HL-60 (cell line): ENCODE data around the gene LRRC37A3.
A peak's percentile ranks its signal among the peaks of the same experiment; 100 is the strongest.
"Not testable (repeated sequence)": the region's sequence is repeated elsewhere in the genome, so short reads cannot be mapped to it uniquely, and the experiment has no call there.

Experiments
- DNase-seq, 2 experiments: peaks; one replicate each; pipeline ENCODE4 v3.0.0-alpha.2; 2010 to 2020; ENCODE audit warnings: low read depth in 1 of 2, low spot score in 1 of 2
- H3K27ac ChIP-seq: fragments of 250-450 bp; sonication (Bioruptor Pico); replicated peaks from 2 replicates; pipeline ENCODE4 v1.5.1; 2020; ENCODE audit warnings: mild to moderate bottlenecking, moderate library complexity
- H3K27me3 ChIP-seq: fragments of 250-450 bp; sonication (Bioruptor Pico); 2 replicates; pipeline ENCODE4 v1.5.1; 2021; ENCODE audit warnings: mild to moderate bottlenecking, moderate library complexity; ENCODE audit not compliant: insufficient read depth, poor library complexity, severe bottlenecking
- H3K4me3 ChIP-seq: replicated peaks from 2 replicates; pipeline ENCODE4 v1.5.1; 2011; ENCODE audit warnings: mild to moderate bottlenecking, control low read depth, low read length; ENCODE audit not compliant: insufficient read depth
- GABPA ChIP-seq: IDR thresholded peaks from 2 replicates; pipeline ENCODE4 v1.6.1; 2012; ENCODE audit warnings: low read depth
- POLR2AphosphoS5 ChIP-seq: IDR thresholded peaks from 2 replicates; pipeline ENCODE4 v1.6.1; 2012; ENCODE audit warnings: low read depth
- SPI1 ChIP-seq: IDR thresholded peaks from 2 replicates; pipeline ENCODE4 v1.6.1; 2012; ENCODE audit warnings: low read depth, mild to moderate bottlenecking, borderline replicate concordance
- TF ChIP-seq, protein P1 (sequence below): IDR thresholded peaks from 2 replicates; pipeline ENCODE4 v1.6.1; 2012; ENCODE audit warnings: low read depth; ENCODE audit not compliant: insufficient replicate concordance
- TF ChIP-seq, protein P2 (sequence below): IDR thresholded peaks from one replicate; pipeline ENCODE4 v1.5.1; 2011; ENCODE audit warnings: low read length, control low read depth, inconsistent platforms; ENCODE audit not compliant: insufficient read depth

The LRRC37A3 gene

DNA sequence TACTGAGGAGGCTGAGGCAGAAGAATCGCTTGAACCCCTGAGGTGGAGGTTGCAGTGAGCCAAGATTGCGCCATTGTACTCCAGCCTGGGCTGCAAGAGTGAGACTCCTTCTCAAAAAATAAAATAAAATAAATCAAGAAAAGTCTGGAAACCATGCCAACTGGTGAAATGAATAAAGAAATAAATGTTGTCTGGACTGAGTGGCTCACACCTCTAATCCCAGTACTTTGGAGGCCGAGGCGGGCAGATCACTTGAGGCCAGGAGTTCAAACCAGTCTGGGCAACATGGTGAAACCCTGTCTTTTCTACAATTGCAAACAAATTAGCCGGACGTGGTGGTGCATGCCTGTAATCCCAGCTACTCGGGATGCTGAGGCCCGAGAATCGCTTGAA is 744 bp upstream of the LRRC37A3 start:
- peak overlapping the region; percentile 49 for H3K4me3 ChIP-seq
- no peaks in the 10 kb centered on the region for H3K27me3 ChIP-seq
- H3K27ac ChIP-seq: peak overlapping the region; percentile 91
- TF ChIP-seq, protein P1, sequence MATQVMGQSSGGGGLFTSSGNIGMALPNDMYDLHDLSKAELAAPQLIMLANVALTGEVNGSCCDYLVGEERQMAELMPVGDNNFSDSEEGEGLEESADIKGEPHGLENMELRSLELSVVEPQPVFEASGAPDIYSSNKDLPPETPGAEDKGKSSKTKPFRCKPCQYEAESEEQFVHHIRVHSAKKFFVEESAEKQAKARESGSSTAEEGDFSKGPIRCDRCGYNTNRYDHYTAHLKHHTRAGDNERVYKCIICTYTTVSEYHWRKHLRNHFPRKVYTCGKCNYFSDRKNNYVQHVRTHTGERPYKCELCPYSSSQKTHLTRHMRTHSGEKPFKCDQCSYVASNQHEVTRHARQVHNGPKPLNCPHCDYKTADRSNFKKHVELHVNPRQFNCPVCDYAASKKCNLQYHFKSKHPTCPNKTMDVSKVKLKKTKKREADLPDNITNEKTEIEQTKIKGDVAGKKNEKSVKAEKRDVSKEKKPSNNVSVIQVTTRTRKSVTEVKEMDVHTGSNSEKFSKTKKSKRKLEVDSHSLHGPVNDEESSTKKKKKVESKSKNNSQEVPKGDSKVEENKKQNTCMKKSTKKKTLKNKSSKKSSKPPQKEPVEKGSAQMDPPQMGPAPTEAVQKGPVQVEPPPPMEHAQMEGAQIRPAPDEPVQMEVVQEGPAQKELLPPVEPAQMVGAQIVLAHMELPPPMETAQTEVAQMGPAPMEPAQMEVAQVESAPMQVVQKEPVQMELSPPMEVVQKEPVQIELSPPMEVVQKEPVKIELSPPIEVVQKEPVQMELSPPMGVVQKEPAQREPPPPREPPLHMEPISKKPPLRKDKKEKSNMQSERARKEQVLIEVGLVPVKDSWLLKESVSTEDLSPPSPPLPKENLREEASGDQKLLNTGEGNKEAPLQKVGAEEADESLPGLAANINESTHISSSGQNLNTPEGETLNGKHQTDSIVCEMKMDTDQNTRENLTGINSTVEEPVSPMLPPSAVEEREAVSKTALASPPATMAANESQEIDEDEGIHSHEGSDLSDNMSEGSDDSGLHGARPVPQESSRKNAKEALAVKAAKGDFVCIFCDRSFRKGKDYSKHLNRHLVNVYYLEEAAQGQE: no peak
- no peak for TF ChIP-seq SPI1
- TF ChIP-seq, protein P2, sequence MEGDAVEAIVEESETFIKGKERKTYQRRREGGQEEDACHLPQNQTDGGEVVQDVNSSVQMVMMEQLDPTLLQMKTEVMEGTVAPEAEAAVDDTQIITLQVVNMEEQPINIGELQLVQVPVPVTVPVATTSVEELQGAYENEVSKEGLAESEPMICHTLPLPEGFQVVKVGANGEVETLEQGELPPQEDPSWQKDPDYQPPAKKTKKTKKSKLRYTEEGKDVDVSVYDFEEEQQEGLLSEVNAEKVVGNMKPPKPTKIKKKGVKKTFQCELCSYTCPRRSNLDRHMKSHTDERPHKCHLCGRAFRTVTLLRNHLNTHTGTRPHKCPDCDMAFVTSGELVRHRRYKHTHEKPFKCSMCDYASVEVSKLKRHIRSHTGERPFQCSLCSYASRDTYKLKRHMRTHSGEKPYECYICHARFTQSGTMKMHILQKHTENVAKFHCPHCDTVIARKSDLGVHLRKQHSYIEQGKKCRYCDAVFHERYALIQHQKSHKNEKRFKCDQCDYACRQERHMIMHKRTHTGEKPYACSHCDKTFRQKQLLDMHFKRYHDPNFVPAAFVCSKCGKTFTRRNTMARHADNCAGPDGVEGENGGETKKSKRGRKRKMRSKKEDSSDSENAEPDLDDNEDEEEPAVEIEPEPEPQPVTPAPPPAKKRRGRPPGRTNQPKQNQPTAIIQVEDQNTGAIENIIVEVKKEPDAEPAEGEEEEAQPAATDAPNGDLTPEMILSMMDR: no peak
- no peak for TF ChIP-seq GABPA
- no peak for TF ChIP-seq POLR2AphosphoS5
- DNase-seq: peak in 1 of 2 experiments; percentile 55

DNA sequence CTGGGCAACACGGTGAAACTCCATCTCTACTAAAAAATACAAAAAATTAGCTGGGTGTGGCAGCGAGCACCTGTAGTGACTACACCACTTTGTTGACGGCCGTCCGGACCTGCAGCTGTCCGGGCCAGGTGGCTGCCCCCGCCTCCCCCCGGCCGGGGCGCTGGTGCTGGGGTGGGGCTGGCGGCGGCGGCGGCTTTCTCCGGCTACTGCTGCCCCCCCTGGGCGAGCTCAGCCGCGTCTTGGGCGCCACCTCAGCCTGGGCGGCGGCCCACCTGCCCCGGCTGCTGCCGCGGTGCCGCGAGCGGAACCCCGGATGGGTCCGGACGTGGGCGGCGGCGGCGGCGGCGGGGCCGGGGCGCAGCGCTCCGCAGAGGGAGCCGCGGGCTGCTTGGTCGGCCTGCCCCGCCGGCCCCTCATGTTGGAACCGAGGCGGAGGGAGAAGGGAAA is 413 bp downstream of the LRRC37A3 start:
- peak overlapping the region; percentile 91 for H3K27ac ChIP-seq
- H3K4me3 ChIP-seq: peak overlapping the region; percentile 49
- H3K27me3 ChIP-seq: not testable (repeated sequence)
- peak in 1 of 2 experiments; percentile 48 for DNase-seq

DNA sequence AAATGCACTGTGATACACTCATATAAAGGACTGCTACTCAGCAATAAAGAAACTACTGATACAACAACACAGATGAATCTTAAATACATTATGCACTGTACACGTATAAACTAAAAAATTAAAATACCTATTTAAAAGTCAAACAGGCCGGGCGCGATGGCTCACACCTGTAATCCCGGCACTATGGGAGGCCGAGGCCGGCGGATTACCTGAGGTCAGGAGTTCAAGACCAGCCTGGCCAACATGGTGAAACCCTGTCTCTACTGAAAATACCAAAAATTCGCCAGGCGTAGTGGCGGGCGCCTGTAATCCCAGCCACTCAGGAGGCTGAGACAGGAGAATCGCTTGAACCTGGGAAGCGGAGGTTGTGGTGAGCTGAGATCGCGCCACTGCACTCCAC is 1.7 kb downstream of the LRRC37A3 start:
- H3K27ac ChIP-seq, H3K4me3 ChIP-seq, DNase-seq, H3K27me3 ChIP-seq: not testable (repeated sequence)

DNA sequence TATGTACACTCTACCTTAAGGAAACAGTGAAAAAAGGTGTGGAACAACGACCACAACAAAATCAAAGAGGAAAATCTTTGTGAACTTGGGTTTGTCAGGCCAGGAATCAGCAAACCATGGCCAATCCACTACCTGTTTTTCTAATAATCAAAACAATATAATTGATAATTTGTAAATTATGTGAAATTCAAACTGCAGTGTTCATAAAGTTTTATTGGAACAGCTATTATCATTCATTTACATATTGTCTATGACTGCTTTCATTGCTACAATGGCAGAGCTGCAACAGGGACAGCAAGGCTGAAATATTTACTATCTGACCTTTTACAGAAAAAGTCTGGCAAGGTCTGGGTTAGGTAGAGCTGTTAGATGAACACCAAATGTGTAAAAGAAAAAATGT is 4.0 kb downstream of the LRRC37A3 start:
- not testable (repeated sequence) for DNase-seq, H3K4me3 ChIP-seq, H3K27ac ChIP-seq, H3K27me3 ChIP-seq

DNA sequence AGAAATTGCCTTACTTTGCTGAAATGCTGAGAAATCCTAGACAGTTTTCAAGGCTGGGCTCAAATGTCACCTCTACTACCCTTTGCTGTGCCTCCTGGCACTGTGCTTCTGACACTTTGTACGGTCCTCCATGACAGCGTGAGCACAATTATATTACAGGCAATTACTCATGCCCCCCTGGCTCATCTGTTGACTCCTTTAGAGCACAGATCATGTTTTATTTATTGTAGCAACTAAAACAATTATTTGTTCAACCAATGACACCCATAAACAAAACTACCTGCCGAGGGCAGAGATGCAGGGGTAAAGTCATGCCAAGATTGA is 9.1 kb downstream of the LRRC37A3 start:
- not testable (repeated sequence) for H3K27me3 ChIP-seq, H3K4me3 ChIP-seq, DNase-seq
- H3K27ac ChIP-seq: peak overlapping the region; percentile 56

DNA sequence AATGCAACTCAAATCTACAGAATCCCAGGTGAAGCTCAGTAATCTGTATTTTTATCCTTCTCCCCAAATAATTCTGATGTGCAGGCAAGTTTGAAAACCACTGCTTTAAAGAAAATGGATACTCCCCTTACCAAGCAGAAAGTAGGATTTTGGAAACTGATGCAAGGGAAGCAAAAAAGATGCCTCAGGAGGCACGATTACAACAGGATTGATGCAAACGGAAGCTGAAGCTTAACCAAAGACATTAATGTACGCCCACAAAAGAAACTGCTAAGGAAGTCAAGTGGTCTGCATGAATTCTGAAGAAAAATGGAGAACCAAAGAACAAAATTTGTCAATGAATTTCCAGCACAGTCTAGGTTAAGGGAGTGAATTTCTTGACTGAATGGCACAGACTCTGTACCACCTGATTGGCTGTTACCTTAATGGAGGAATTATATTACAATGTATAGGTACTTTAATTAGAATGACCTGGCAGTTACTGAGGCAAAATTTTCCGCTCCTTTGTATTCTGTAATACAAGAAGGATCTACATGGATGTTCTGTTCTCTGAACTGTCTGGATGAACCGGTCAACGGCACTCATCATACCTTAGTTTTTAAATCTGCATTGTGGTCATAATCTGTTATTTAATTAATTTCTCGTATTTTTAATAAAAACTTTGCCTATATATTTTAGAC is 9.6 kb downstream of the LRRC37A3 start:
- H3K27me3 ChIP-seq, H3K4me3 ChIP-seq, H3K27ac ChIP-seq: not testable (repeated sequence)
- DNase-seq: peak in 1 of 2 experiments; percentile 75

DNA sequence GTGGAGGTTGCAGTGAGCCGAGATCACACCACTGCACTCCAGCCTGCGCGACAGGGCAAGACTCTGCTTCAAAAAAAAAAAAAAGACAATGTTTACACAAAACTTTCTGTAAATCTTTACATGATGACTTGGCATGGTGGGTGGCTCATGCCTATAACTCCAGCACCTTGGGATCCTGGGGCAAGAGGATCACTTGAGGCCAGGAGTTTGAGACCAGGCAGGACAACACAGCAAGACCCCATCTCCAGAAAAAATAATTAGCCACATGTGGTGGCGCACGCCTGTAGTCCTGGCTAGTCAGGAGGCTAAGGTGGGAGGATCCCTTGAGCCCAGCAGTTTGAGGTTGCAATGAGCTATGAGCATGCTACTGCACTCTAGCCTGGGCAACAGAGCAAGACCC is 15.2 kb downstream of the LRRC37A3 start:
- not testable (repeated sequence) for H3K27me3 ChIP-seq, DNase-seq, H3K27ac ChIP-seq, H3K4me3 ChIP-seq

DNA sequence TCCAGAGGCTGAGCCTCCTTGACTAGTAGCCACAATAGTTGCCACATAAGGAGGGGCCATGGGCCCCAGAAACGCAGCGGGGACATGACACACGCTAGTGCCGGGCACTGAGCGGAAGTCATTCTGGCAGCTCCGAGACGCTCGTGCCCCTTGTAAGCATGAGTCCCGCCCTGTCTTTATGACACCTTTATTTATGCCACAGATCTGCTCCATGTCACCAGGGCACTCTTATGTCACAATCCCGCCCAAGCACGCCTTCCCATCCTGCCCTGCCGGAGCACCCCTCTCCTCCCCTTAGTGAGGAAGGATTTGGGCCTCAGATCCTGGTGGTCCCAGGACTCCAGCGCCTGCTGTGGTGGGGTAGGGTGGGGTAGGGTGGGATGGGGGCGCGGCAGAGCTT is 22.1 kb downstream of the LRRC37A3 start:
- not testable (repeated sequence) for DNase-seq, H3K27me3 ChIP-seq, H3K27ac ChIP-seq, H3K4me3 ChIP-seq

DNA sequence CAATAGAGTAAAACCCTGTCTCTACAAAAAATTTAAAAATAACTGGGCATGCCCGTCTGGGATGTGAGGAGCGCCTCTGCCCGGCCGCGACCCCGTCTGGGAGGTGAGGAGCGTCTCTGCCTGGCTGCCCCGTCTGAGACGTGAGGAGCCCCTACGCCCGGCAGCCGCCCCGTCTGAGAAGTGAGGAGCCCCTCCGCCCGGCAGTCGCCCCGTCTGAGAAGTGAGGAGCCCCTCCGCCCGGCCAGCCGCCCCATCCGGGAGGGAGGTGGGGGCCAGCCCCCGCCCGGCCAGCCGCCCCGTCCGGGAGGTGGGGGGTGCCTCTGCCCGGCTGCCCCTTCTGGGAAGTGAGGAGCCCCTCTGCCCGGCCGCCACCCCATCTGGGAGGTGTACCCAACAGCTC is 45.1 kb downstream of the LRRC37A3 start:
- DNase-seq, H3K4me3 ChIP-seq, H3K27ac ChIP-seq, H3K27me3 ChIP-seq: not testable (repeated sequence)

DNA sequence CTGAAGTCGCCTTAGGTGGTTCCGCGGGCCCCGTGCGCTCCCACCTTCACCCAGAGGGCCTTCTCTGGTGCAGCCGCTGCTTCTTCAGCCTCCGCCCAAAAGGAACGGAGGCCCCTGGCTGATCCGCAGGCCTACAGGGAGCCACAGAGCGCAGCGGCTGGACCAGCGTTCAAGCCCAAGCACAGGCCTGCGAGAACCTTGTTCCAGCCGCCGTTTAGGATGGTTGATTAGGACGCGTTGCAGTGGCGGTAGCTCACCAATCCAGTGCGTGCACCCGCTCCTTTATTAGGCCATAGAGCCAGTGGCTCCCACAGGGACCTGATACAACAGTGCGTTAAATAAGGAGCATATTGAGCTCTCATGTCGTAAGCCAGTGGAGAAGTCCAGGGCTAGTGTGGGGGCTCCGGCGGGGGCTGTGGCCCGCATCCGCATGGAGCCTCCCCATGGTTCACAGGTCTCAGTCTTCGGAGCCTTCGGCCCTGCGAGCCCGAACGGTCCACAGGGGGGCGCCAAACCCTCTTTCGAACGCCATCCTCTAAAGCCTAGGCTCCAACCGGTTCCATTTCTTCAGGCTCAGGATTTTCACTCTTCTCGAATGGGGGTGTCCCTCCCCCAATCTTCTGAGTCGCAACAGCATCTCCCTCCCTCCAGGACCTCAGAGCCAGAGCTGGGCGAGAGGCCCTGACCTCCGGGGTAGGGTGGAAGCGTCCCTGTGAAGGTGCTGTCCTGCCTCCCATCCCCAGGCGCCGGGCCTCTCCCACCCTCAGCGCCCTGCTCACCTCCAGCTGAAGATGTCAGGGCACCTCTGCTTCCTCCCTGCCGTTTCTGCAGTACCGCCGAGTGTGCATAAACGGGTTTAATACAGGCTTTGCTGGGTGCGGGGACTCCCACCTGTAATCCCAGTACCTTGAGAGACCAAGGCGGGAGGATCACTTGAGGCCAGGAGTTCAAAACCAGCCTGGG is 71.5 kb downstream of the LRRC37A3 start:
- DNase-seq: peak in 1 of 2 experiments; percentile 66
- H3K27me3 ChIP-seq, H3K27ac ChIP-seq, H3K4me3 ChIP-seq: not testable (repeated sequence)

DNA sequence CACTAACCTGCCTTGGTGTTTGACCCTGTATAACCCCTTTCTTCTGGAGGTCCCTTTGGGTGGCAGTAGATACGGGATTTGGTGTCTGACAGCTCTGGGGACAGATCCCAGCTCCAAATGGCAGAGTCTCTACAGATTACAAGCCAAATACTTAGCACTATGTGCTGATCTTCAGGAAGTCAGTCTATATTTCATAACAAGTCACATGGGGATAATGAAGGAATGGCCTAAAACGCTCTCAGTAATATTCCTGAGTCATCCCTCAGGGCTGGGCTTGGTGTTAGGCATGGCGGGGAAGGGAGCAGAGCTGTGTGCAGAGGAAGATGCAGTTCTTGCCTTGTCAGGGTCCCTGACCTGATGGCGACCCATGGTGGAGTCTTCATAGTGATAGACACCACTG is 72.4 kb downstream of the LRRC37A3 start:
- H3K27me3 ChIP-seq, H3K4me3 ChIP-seq, H3K27ac ChIP-seq: not testable (repeated sequence)
- peak; percentile 28 to 54 for DNase-seq
